Panc1 (cell line): ENCODE results near the gene EFCAB9.

Source experiments
- POLR2AphosphoS5 ChIP-seq: IDR thresholded peaks from 2 replicates; pipeline ENCODE4 v1.6.1; 2012; ENCODE audit warnings: mild to moderate bottlenecking, low read depth, low read length, moderate library complexity
- SIN3A ChIP-seq: IDR thresholded peaks from 2 replicates; pipeline ENCODE4 v1.6.1; 2012; ENCODE audit warnings: low read depth, mild to moderate bottlenecking, low read length, moderate library complexity, borderline replicate concordance; ENCODE audit not compliant: insufficient read depth
- TCF7L2 ChIP-seq: IDR thresholded peaks from 2 replicates; pipeline ENCODE4 v1.6.1; 2011; ENCODE audit warnings: mild to moderate bottlenecking, low read depth, low read length, inconsistent platforms
- TF ChIP-seq, protein P1 (sequence below): fragments of 450-650 bp; IDR thresholded peaks from 2 replicates; pipeline ENCODE4 v1.5.1; 2017; ENCODE audit warnings: mild to moderate bottlenecking
- TF ChIP-seq, protein P2 (sequence below), 2 experiments: IDR thresholded peaks; 2 replicates each; pipeline ENCODE4 v1.6.1; 2011 to 2012; ENCODE audit warnings: low read depth in 2 of 2, control low read depth in 1 of 2, low read length in 1 of 2, mild to moderate bottlenecking in 1 of 2, moderate library complexity in 1 of 2; ENCODE audit not compliant: insufficient read depth in 1 of 2

DNA sequence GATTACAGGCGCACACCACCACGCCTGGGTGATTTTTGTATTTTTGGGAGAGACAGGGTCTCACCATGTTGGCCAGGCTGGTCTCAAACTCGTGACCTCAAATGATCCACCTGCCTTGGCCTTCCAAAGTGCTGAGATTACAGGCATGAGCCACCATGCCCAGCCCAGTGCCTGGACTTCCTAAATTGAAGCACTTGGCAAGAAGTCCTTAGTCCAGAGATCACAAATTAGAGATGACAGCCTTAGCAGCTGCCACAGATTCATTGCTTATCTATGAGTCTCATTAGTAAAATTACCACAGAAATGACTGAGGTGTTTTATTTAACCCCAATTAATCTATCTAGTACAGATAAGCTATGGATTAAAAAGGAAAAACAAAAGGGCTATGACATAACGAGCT is 19.2 kb downstream of the EFCAB9 start:
- TF ChIP-seq, protein P1, sequence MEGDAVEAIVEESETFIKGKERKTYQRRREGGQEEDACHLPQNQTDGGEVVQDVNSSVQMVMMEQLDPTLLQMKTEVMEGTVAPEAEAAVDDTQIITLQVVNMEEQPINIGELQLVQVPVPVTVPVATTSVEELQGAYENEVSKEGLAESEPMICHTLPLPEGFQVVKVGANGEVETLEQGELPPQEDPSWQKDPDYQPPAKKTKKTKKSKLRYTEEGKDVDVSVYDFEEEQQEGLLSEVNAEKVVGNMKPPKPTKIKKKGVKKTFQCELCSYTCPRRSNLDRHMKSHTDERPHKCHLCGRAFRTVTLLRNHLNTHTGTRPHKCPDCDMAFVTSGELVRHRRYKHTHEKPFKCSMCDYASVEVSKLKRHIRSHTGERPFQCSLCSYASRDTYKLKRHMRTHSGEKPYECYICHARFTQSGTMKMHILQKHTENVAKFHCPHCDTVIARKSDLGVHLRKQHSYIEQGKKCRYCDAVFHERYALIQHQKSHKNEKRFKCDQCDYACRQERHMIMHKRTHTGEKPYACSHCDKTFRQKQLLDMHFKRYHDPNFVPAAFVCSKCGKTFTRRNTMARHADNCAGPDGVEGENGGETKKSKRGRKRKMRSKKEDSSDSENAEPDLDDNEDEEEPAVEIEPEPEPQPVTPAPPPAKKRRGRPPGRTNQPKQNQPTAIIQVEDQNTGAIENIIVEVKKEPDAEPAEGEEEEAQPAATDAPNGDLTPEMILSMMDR = no peak
- TF ChIP-seq SIN3A = no peak
- TF ChIP-seq, protein P2, sequence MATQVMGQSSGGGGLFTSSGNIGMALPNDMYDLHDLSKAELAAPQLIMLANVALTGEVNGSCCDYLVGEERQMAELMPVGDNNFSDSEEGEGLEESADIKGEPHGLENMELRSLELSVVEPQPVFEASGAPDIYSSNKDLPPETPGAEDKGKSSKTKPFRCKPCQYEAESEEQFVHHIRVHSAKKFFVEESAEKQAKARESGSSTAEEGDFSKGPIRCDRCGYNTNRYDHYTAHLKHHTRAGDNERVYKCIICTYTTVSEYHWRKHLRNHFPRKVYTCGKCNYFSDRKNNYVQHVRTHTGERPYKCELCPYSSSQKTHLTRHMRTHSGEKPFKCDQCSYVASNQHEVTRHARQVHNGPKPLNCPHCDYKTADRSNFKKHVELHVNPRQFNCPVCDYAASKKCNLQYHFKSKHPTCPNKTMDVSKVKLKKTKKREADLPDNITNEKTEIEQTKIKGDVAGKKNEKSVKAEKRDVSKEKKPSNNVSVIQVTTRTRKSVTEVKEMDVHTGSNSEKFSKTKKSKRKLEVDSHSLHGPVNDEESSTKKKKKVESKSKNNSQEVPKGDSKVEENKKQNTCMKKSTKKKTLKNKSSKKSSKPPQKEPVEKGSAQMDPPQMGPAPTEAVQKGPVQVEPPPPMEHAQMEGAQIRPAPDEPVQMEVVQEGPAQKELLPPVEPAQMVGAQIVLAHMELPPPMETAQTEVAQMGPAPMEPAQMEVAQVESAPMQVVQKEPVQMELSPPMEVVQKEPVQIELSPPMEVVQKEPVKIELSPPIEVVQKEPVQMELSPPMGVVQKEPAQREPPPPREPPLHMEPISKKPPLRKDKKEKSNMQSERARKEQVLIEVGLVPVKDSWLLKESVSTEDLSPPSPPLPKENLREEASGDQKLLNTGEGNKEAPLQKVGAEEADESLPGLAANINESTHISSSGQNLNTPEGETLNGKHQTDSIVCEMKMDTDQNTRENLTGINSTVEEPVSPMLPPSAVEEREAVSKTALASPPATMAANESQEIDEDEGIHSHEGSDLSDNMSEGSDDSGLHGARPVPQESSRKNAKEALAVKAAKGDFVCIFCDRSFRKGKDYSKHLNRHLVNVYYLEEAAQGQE (IDR thresholded peaks at IDR 0.05; ENCODE audit: insufficient read depth in 1 of 2, low read depth in 2 of 2, low read length in 1 of 2) = no peak
- no peak for TF ChIP-seq POLR2AphosphoS5
- no peak for TF ChIP-seq TCF7L2
